ENCODE measurements around the gene PEF1. TPM values are rescaled to one million over a fixed set of nuclear protein-coding genes. Genes with fewer than 3 reads are reported as not detected.

PEF1 gene
- total RNA-seq, 1 experiment from 2014 or later: 40.3 TPM

- no peak for TF ChIP-seq CTCF (conservative IDR thresholded peaks at IDR 0.05)
- Histone ChIP-seq H3K4me2 (ENCODE audit: insufficient read depth, insufficient read length, low read length) (no peak overlapping the region), H2BK12ac (ENCODE audit: insufficient read length, low read depth, low read length) (no peak overlapping the region), H2BK5ac (ENCODE audit: insufficient read length, low read length) (no peak overlapping the region), H3T11ph (ENCODE audit: low read length) (no peak overlapping the region), H3K18ac (ENCODE audit: insufficient read length, low read depth, low read length) (no peak overlapping the region), H3K27me3 (ENCODE audit: insufficient read depth, low read length) (no peaks in the 10 kb centered on the region), H3K14ac (ENCODE audit: insufficient read depth, low read length) (no peak overlapping the region), H4K5ac (ENCODE audit: insufficient read length, low read depth, low read length) (no peak overlapping the region), H3K4me1 (ENCODE audit: insufficient read depth, low read length) (no peaks in the 10 kb centered on the region), H3K9ac (ENCODE audit: extremely low read depth, insufficient read length, low read length) (no peak overlapping the region), H3K4ac (ENCODE audit: low read depth, low read length) (no peak overlapping the region), H4K20me1 (ENCODE audit: control insufficient read depth, insufficient read depth, insufficient read length) (no peaks in the 10 kb centered on the region), H3K23ac (ENCODE audit: insufficient read length, low read depth, low read length) (no peak overlapping the region), H3K27ac (ENCODE audit: insufficient read length, low read depth, low read length) (no peak overlapping the region), H3K79me1 (ENCODE audit: insufficient read depth, low read depth, low read length, poor library complexity, severe bottlenecking) (no peaks in the 10 kb centered on the region), H3K56ac (ENCODE audit: insufficient read length, low read depth, low read length) (no peak overlapping the region), H2BK120ac (ENCODE audit: low read depth, low read length, poor library complexity, severe bottlenecking) (no peak overlapping the region), H2AFZ (ENCODE audit: low read length) (no peak overlapping the region), H4K91ac (ENCODE audit: insufficient read length, low read depth, low read length) (no peak overlapping the region), H2BK15ac (ENCODE audit: low read depth, low read length) (no peak overlapping the region), H3K9me3 (ENCODE audit: control insufficient read depth, low read depth, low read length) (no peaks in the 10 kb centered on the region), H3K23me2 (ENCODE audit: insufficient read length, low read depth, low read length, poor library complexity, severe bottlenecking) (no peaks in the 10 kb centered on the region), H2BK20ac (ENCODE audit: low read depth, low read length, poor library complexity, severe bottlenecking) (no peak overlapping the region), H2AK5ac (ENCODE audit: insufficient read length, low read length) (no peak overlapping the region), H3K79me2 (ENCODE audit: insufficient read depth, low read length) (no peaks in the 10 kb centered on the region), H4K8ac (replicated peaks; ENCODE audit: insufficient read length, low read depth, low read length) (no peak overlapping the region)
- Mint-ChIP-seq H3K27ac (no peak overlapping the region), H3K4me1 (peaks cover 9% of the 10 kb centered on the region in 2 experiments), H3K27me3 (ENCODE audit: low read depth) (peaks cover 17% of the 10 kb centered on the region), H3K9me3 (no peaks in the 10 kb centered on the region), H3K36me3 (ENCODE audit: insufficient read depth in 1 of 3, low read depth in 3 of 3) (no peaks in the 10 kb centered on the region), H3K4me3 (no peak overlapping the region)
- no peak for DNase-seq
- WGBS (ENCODE audit: extremely low coverage, insufficient read length, low lambda C conversion rate): no CpG with 5 or more reads among the region's 4 CpGs
Measured at GRCh38 chr1:31595836-31596736, 48.6 kb downstream of the PEF1 start.
